GM18519 (cell line): ENCODE results near the gene TPCN2.

ENCODE experiments used
- ATAC-seq: cut with Tn5 transposase; IDR thresholded peaks from one replicate; pipeline ENCODE4 v1.9.1; 2021; ENCODE audit warnings: mild to moderate bottlenecking, moderate library complexity; ENCODE audit not compliant: unreplicated experiment, low FRiP score

Gene TPCN2

GRCh38 chr11:69055598-69056516 is 7.1 kb downstream of the TPCN2 start:
- no peak for ATAC-seq

- ATAC-seq = no peak
These were observed 8.5 kb downstream of the TPCN2 start for GRCh38 chr11:69057236-69057635.

GRCh38 chr11:69057801-69058200 is 9.1 kb downstream of the TPCN2 start:
- no peak for ATAC-seq

- ATAC-seq = no peak
These were observed 10.0 kb downstream of the TPCN2 start for GRCh38 chr11:69058511-69059270.

- no peak for ATAC-seq
These were observed 10.7 kb downstream of the TPCN2 start for GRCh38 chr11:69059429-69059828.

- no peak for ATAC-seq
These were observed 11.3 kb downstream of the TPCN2 start for GRCh38 chr11:69059985-69060384.

- no peak for ATAC-seq
These were observed 12.3 kb downstream of the TPCN2 start for GRCh38 chr11:69060806-69061712.

- ATAC-seq = no peak
These were observed 13.0 kb downstream of the TPCN2 start for GRCh38 chr11:69061713-69062053.

- ATAC-seq = no peak
These were observed 13.6 kb downstream of the TPCN2 start for GRCh38 chr11:69062169-69062855.

- ATAC-seq = no peak
These were observed 14.3 kb downstream of the TPCN2 start for GRCh38 chr11:69062873-69063651.

- ATAC-seq = no peak
These were observed 15.0 kb downstream of the TPCN2 start for GRCh38 chr11:69063652-69064260.

- no peak for ATAC-seq
These were observed 15.7 kb downstream of the TPCN2 start for GRCh38 chr11:69064394-69064957.

- no peak for ATAC-seq
These were observed 16.5 kb downstream of the TPCN2 start for GRCh38 chr11:69065147-69065710.

GRCh38 chr11:69066122-69067112 is 17.7 kb downstream of the TPCN2 start:
- ATAC-seq = no peak

- ATAC-seq = no peak
These were observed 18.5 kb downstream of the TPCN2 start for GRCh38 chr11:69067200-69067599.

GRCh38 chr11:69071086-69071800 is 22.5 kb downstream of the TPCN2 start:
- no peak for ATAC-seq
